HG03139 (cell line): ENCODE data around the gene RAB3GAP1.

Experiments
- ATAC-seq: cut with Tn5 transposase; IDR thresholded peaks from one replicate; pipeline ENCODE4 v1.9.1; 2021; ENCODE audit not compliant: unreplicated experiment

RAB3GAP1 gene

DNA sequence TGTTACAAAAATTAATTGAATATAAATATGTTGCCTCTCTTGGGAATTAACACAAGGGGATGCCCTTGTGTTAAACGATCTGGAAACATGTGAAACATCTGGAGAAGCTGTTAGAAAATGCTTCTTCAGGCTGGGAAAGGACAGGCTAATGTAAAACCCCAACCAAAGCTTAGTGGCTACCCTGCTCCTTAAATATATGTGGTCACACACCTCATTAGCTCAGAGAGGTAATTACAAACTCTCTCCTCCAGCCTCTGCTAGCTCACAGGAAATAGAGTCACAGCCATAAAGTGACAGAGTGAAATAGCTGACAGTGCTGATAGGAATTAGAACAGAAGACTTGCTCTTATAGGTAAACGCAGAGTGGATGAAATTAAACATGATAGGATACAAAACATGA lies 155.9 kb downstream of the RAB3GAP1 start:
- ATAC-seq: no peak

- no peak for ATAC-seq
These were observed 160.7 kb downstream of the RAB3GAP1 start for GRCh38 chr2:135212757-135213156.

DNA sequence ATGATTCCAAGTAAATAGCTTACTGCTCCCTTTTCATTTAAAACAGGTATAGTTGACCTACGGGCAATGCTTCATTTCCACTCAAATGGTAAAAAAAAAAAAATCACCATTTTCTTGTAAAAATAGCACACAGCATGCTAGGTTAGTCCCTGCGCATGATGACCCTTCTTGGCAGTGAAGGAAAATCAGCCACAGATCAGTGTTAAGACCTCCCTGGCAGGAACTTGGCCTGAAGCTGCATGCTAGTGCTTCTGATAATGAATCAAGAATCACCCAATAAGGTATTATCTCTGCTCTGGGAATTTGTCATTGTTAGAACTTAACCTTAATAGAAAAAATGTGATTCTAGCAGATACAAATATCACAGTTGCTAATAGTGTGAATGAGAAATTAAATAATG lies 166.3 kb downstream of the RAB3GAP1 start:
- no peak for ATAC-seq

- no peak for ATAC-seq
These were observed 167.1 kb downstream of the RAB3GAP1 start for GRCh38 chr2:135219226-135219625.
